Stimulated activated naive CD8-positive, alpha-beta T cell treated with anti-CD3 and anti-CD28 coated beads, Interleukin-15, Interleukin-2, amounts not matched to agents 100 ng/mL and 50 ng/mL, for 24 hours (primary cell): ENCODE measurements around the gene SALL1.

Experiments
- H3K27ac Mint-ChIP-seq: one replicate; pipeline ENCODE4 v1.8.0; 2021; ENCODE audit warnings: mild to moderate bottlenecking, mixed read lengths
- H3K27me3 Mint-ChIP-seq: one replicate; pipeline ENCODE4 v1.8.0; 2021; ENCODE audit warnings: mixed read lengths
- H3K36me3 Mint-ChIP-seq: one replicate; pipeline ENCODE4 v1.8.0; 2021; ENCODE audit warnings: low read depth, mixed read lengths
- H3K4me1 Mint-ChIP-seq: one replicate; pipeline ENCODE4 v1.8.0; 2021; ENCODE audit warnings: low read depth, mixed read lengths
- H3K4me3 Mint-ChIP-seq: one replicate; pipeline ENCODE4 v1.8.0; 2021; ENCODE audit warnings: mild to moderate bottlenecking, mixed read lengths
- H3K9me3 Mint-ChIP-seq: one replicate; pipeline ENCODE4 v1.8.0; 2021; ENCODE audit warnings: mixed read lengths

Gene SALL1

DNA sequence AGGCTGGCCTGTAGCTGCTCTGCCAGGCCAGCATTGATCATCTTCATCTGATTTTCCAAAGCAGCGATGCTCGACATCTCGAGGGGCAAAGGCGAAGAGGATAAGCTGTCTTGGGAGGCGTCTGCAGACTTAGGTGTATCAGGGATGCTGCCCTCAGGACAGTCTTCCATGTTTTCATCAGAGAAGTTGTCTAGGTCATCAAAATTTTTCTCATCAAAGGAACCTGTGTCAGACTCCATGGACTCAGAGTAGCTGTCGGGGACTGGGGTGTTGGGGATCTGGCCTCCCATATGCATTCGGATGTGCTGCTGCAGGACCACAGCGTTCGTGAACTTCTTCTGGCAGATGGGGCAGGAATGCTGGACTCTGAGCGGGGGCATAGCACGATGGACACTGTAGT lies 11.5 kb downstream of the SALL1 start:
- H3K36me3 Mint-ChIP-seq = no peaks in the 10 kb centered on the region
- peaks cover 23% of the 10 kb centered on the region for H3K27me3 Mint-ChIP-seq
- H3K9me3 Mint-ChIP-seq = peaks cover 3% of the 10 kb centered on the region
- no peak overlapping the region for H3K27ac Mint-ChIP-seq
- no peaks in the 10 kb centered on the region for H3K4me1 Mint-ChIP-seq
- H3K4me3 Mint-ChIP-seq = no peak overlapping the region

DNA sequence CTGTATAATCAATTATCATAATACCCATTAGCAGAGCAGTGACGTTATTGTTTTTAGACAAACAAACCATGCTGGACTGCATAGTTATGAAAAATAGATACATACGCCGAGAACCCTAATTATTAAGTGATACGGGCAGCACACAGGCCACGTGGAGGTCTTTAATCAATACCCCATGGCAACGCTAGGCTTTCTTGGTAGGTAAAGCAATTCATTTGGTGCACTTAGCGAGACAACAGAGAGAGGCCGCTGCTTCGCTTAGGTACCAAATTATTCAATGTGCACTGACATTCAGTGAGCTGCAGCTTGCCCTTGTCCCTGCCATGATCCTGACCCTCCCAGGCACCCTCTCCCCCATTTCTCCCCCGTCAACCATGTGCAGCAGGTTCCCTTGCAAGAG lies 12.9 kb downstream of the SALL1 start:
- Mint-ChIP-seq H3K4me1 (no peaks in the 10 kb centered on the region), H3K4me3 (no peak overlapping the region), H3K9me3 (peaks cover 3% of the 10 kb centered on the region), H3K36me3 (no peaks in the 10 kb centered on the region), H3K27ac (no peak overlapping the region), H3K27me3 (peaks cover 25% of the 10 kb centered on the region)

DNA sequence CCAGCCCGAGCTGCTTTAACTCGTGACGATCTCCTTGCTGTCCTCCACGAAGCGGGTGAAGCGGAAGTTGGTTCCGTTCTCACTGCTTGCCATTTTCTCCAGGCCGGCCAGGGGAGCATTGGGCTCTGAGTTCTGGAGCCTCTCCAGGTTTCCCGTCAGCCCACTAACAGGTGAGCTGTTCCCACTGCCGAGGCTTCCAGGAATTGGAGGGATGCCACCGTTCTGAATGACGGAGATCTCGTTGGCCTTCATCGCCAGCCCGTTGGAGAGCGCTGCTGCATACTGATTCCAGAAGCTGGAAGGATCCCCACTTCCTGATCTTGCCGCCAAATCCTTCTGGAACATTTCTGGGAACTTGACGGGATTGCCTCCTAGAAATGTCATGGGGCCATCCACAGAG lies 14.0 kb downstream of the SALL1 start:
- Mint-ChIP-seq H3K4me3 (no peak overlapping the region), H3K4me1 (no peaks in the 10 kb centered on the region), H3K36me3 (no peaks in the 10 kb centered on the region), H3K27me3 (peaks cover 30% of the 10 kb centered on the region), H3K27ac (no peak overlapping the region), H3K9me3 (peaks cover 3% of the 10 kb centered on the region)

DNA sequence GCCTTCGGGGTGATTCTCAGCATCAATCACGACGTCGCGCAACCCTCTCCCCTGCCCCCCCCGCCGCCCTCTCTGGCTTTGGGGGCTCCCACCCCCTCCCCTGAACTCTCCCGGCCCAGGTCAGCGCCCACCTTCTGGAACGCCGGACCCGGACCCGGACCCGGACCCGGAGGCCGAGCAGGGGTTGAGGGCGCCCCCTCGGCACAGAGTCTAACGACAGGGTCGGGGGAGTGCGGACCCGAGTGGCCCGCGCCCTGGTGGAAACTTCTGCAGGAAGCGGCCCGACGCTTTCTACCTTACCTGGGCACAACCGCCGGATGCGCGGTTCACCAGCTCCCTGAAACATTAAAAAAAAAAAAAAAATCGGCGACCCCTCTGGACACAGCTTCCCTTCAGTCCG lies 16.2 kb downstream of the SALL1 start:
- H3K4me3 Mint-ChIP-seq = no peak overlapping the region
- no peak overlapping the region for H3K27ac Mint-ChIP-seq
- H3K9me3 Mint-ChIP-seq = peaks cover 3% of the 10 kb centered on the region
- H3K27me3 Mint-ChIP-seq = peaks cover 35% of the 10 kb centered on the region
- H3K36me3 Mint-ChIP-seq = no peaks in the 10 kb centered on the region
- no peaks in the 10 kb centered on the region for H3K4me1 Mint-ChIP-seq

DNA sequence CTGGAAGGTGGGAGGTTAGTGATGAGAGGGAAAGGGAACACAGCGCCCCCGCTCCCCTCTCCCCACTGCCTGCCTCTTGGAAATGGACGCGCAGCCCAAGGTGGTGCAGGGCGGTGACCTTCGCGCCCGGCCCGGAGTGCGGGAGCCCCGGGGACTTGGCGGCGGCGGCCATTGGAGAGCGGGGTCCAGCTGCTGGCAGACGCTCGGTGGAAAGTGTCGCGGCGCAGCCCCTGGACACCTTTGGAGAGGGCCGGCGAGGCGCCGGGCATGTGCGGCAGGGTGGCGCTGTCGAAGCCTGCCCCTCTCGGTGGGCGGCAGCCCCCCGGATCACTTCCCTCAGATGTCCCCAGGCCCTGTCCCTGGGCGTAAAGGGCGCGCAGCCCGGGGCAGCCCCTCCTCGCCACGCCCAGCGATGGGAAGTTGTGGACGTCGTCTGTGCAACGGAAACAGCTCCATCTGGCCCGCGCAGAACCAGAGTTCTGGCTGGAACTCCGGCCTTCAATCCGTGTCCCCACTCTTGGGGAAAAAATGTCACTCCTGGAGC lies 16.7 kb downstream of the SALL1 start:
- peaks cover 3% of the 10 kb centered on the region for H3K9me3 Mint-ChIP-seq
- no peaks in the 10 kb centered on the region for H3K36me3 Mint-ChIP-seq
- peaks cover 35% of the 10 kb centered on the region for H3K27me3 Mint-ChIP-seq
- H3K27ac Mint-ChIP-seq = no peak overlapping the region
- no peak overlapping the region for H3K4me3 Mint-ChIP-seq
- no peaks in the 10 kb centered on the region for H3K4me1 Mint-ChIP-seq

DNA sequence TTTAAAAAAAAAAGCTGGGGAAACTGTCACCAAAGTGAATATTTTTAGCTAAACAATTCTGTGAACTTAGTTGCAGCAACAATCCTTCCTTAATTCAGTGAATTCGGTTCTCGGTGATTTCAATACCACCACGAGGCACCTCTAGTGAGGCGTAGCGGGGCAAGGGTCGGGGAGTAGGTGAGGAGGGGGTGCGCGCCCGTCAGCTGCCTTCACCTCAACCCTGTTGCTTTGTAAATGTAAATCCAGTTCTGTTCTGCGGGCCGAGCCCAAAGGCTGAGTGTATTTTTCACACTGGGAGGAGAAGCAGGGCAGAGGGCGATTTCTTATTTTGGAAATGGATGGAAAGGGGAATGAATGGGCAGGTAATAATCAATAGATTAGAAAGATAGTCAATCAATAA lies 17.4 kb downstream of the SALL1 start:
- Mint-ChIP-seq H3K4me1 (no peaks in the 10 kb centered on the region), H3K4me3 (no peak overlapping the region), H3K27me3 (peaks cover 35% of the 10 kb centered on the region), H3K9me3 (peaks cover 2% of the 10 kb centered on the region), H3K27ac (no peak overlapping the region), H3K36me3 (no peaks in the 10 kb centered on the region)

DNA sequence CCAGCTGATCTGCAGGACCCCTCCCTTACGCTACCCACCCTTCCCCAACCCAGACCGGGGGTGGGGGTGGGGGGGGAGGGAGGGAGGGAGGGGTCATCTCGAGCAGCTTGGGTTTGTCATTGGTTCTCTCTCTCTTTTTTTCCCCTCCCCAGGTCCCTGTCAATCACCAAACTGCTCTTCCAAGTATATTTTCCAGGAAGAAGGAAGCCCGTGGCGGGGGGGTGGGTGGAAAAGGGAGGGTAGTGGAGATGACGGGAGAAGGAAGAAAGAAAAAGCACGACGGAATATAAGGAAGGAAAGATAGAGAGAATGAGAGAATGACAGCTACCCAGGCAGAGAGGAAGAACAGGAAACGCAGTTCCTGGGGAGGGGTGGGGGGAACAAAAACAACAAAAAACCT lies 17.9 kb downstream of the SALL1 start:
- Mint-ChIP-seq H3K27ac (no peak overlapping the region), H3K27me3 (peaks cover 35% of the 10 kb centered on the region), H3K9me3 (no peaks in the 10 kb centered on the region), H3K4me1 (no peaks in the 10 kb centered on the region), H3K4me3 (no peak overlapping the region), H3K36me3 (no peaks in the 10 kb centered on the region)

DNA sequence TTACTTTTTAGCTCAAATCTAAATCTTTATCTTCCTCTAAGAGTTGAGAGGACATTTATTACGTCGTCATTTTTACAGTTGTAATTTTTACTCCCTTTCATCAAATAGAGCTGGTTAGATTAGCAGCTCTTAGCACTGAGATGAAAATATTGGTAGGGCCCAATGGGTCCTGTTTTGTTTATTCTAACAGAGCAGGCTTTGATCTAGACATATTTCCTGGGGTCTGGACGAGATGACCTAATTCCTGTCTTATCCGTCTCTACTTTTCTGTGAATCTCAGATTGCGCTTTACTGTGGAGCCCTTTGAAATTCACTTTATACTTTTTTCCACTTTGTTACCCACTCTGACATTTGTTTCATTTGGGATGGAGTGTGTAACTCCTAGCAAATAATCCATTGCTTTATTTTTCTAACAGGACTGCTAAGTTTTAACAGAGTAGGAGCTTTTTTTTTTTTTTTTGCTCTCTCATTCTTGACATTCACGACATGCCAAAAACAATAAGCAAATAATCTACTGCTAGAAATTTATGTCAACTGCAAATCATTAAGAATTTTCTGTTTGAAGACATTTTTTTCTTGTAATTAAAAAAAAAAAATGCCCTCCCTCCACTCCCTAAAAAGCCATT lies 18.5 kb downstream of the SALL1 start:
- H3K27ac Mint-ChIP-seq = no peak overlapping the region
- H3K4me3 Mint-ChIP-seq = no peak overlapping the region
- H3K27me3 Mint-ChIP-seq = peaks cover 35% of the 10 kb centered on the region
- H3K4me1 Mint-ChIP-seq = no peaks in the 10 kb centered on the region
- H3K36me3 Mint-ChIP-seq = no peaks in the 10 kb centered on the region
- H3K9me3 Mint-ChIP-seq = no peaks in the 10 kb centered on the region

DNA sequence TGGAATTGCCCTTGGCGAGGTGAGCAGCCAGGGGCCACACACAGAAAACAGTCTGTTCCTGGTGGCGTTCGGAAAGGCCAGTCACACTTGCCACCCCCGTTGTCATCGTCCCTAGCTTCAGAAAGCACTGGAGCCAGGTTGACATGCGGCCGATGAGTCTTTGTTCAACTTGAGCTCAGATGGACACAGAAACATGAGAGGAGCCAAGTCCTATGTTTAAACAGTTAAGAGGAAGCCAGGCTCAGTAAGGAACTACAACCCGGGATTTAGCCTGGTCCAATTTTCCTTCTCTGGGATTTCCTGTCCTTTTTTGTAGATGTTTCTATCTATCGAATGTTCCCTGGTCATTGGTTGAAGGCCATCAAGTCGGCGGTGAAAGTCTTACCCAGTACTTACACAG lies 19.5 kb downstream of the SALL1 start:
- Mint-ChIP-seq H3K9me3 (no peaks in the 10 kb centered on the region), H3K4me1 (no peaks in the 10 kb centered on the region), H3K4me3 (no peak overlapping the region), H3K27ac (no peak overlapping the region), H3K36me3 (no peaks in the 10 kb centered on the region), H3K27me3 (peaks cover 35% of the 10 kb centered on the region)

DNA sequence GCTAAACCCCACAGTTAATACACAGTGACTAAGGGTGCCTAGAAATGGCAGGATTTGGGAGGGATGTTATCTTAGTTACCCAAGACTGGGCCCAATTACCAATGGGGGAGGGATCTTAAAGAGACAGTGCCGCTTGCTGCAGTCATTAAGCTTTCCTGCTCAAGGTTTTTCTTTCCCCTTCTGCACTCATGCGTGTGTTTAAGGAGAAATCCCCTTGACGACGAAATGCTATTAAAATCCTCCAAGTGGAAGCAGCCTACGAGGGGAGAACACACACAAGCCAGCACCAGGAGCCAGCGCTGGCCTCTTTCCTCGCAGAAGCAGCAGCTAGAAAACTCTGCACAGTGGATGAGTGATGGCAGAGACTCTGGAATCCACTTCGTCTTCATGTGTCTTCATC lies 22.0 kb downstream of the SALL1 start:
- no peak overlapping the region for H3K4me3 Mint-ChIP-seq
- no peaks in the 10 kb centered on the region for H3K4me1 Mint-ChIP-seq
- no peaks in the 10 kb centered on the region for H3K36me3 Mint-ChIP-seq
- H3K9me3 Mint-ChIP-seq = no peaks in the 10 kb centered on the region
- H3K27ac Mint-ChIP-seq = no peak overlapping the region
- peaks cover 25% of the 10 kb centered on the region for H3K27me3 Mint-ChIP-seq

DNA sequence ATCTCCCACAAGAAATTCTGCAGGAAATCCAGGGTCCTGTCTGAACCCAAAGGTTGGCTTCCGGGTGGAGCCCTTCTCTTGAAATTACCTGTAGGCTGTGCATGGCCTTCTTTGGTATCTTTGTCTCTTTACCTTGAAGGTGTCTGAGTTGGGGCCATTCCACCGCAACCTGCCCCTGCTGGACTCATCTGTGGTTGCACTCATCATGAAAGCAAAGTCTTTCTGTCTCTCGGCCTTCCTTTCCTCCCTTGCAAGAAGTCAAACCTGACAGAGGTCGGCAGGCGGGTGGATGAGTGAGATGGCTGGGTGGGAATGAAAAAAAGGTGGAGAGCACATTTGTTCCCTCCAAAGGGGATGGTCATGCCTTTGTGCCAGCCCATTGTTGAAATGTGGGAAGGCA lies 25.1 kb downstream of the SALL1 start:
- peaks cover 16% of the 10 kb centered on the region for H3K27me3 Mint-ChIP-seq
- no peak overlapping the region for H3K4me3 Mint-ChIP-seq
- H3K36me3 Mint-ChIP-seq = no peaks in the 10 kb centered on the region
- H3K27ac Mint-ChIP-seq = no peak overlapping the region
- no peaks in the 10 kb centered on the region for H3K9me3 Mint-ChIP-seq
- H3K4me1 Mint-ChIP-seq = no peaks in the 10 kb centered on the region

DNA sequence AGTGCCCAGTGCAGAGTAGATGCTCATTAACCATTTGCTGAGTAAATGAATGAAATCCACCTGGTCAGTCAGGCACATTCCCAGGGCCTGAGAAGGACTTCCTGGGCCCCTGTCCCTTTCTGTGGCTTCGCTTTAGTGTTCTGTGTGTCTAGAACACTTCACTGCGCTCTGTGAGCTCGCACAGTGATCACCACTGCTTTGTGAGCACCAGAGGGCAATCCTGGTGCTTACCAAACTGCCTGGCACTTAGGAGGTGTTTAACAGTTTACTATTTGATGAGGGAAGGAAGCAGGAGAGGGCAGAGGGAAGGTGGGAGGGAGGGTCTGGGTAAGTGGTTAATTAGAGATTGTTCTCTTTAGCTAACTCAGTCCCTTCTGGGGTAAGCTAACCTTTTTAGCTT lies 26.2 kb downstream of the SALL1 start:
- H3K4me1 Mint-ChIP-seq = no peaks in the 10 kb centered on the region
- H3K9me3 Mint-ChIP-seq = no peaks in the 10 kb centered on the region
- H3K36me3 Mint-ChIP-seq = no peaks in the 10 kb centered on the region
- H3K27me3 Mint-ChIP-seq = peaks cover 14% of the 10 kb centered on the region
- H3K27ac Mint-ChIP-seq = no peak overlapping the region
- no peak overlapping the region for H3K4me3 Mint-ChIP-seq

DNA sequence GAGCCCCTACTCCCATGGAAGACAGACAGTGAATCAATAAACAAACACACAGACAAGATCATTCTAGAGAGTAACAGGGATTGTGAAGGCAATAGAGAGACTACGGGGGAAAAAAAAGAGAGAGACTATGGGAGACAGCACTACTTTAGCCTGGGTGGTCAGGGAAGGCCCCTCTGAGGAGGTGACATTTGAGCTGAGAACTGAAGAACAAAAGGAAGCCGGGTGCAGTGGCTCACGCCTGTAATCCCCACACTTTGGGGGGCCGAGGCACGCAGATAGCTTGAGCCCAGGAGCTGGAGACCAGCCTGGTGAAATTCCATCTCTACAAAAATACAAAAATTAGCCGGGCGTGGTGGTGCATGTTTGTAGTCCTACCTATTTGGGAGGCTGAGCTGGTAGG lies 29.2 kb downstream of the SALL1 start:
- H3K27ac Mint-ChIP-seq = no peak overlapping the region
- H3K36me3 Mint-ChIP-seq = no peaks in the 10 kb centered on the region
- H3K27me3 Mint-ChIP-seq = peaks cover 22% of the 10 kb centered on the region
- H3K4me1 Mint-ChIP-seq = no peaks in the 10 kb centered on the region
- H3K4me3 Mint-ChIP-seq = no peak overlapping the region
- no peaks in the 10 kb centered on the region for H3K9me3 Mint-ChIP-seq

DNA sequence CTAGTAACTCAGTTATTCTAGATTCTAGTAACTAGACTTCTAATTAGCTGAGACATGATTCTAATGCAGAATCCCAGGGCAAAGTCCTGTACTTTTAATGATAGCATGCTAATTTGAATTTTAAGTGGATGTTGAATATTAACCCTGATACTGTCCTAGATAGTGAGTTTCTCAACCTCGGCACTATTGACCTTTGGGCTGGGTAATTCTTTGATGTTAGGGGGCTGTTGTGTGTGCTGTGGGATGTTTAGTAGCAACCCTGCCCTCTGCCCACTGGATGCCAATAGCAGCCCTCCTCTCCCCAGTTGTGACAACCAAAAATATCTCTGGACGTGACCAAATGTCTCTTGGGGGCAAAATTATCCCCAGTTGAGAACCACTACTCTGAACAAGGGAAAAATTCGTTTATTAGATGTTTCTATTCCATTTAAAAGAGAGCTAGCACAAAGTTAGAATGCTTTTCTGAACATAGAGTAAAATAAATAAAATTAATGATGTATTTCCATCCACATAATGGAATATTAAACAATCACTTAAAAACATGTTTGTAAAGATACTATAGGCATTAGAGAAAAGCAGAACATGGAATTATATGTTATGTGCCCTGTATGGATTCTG lies 30.2 kb downstream of the SALL1 start:
- no peak overlapping the region for H3K4me3 Mint-ChIP-seq
- H3K27me3 Mint-ChIP-seq = peaks cover 28% of the 10 kb centered on the region
- no peaks in the 10 kb centered on the region for H3K36me3 Mint-ChIP-seq
- H3K9me3 Mint-ChIP-seq = no peaks in the 10 kb centered on the region
- no peaks in the 10 kb centered on the region for H3K4me1 Mint-ChIP-seq
- H3K27ac Mint-ChIP-seq = no peak overlapping the region

DNA sequence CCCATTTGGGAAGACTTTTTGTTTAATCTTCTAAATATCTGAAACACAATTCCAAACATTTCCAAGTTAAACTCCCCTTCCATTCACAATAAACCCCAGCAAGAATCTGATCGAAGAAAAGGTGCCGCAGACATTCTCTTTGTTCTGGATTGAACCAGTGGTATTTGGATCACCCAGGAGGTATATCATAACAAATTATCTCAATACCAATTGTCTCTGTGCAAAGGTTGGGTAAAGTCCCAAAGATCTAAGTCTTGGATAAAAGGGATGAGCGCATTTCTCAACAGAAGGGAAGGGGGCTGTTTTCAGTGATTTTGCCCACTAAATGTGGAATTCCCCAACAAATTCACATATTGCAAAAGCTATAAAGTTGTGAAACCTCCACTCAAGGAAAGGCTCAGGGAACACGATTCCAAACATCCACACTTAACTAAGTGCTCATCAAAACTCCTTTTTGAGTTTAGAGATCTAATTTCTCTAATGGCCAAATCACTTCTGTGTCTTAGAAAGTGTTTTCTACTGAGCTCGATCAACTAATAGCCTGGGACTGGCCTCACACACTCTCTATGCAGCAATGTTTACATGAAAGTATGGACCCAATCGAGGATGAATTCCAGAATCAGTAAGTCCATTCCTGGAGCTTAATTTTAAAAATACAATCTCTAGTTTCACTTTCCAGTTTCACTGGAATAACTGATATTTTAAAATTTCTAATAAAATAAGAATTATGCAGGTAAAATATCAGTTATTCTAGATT lies 30.9 kb downstream of the SALL1 start:
- Mint-ChIP-seq H3K36me3 (no peaks in the 10 kb centered on the region), H3K27me3 (peaks cover 30% of the 10 kb centered on the region), H3K4me1 (no peaks in the 10 kb centered on the region), H3K27ac (no peak overlapping the region), H3K4me3 (no peak overlapping the region), H3K9me3 (no peaks in the 10 kb centered on the region)
